ENCODE data around the gene CD2AP.
"Not testable (repeated sequence)": the region's sequence is repeated elsewhere in the genome, so short reads cannot be mapped to it uniquely, and the experiment has no call there.

CD2AP gene

GRCh38 chr6:47631797-47632196 lies 154.2 kb downstream of the CD2AP start:
- peak; percentile 16 for FAIRE-seq
- no peak for TF ChIP-seq SPI1 (IDR thresholded peaks at IDR 0.05; ENCODE audit: low read depth, low read length)
- TF ChIP-seq POLR2A (IDR thresholded peaks at IDR 0.05; ENCODE audit: low read depth, low read length) = no peak
- no peak for TF ChIP-seq TAF1 (IDR thresholded peaks at IDR 0.05; ENCODE audit: low read depth, low read length)
- TF ChIP-seq PAX5 (IDR thresholded peaks at IDR 0.05; ENCODE audit: insufficient read depth, low read length, severe bottlenecking) = no peak
- TF ChIP-seq POU2F2 (IDR thresholded peaks at IDR 0.05; ENCODE audit: low read depth, low read length) = no peak
- TF ChIP-seq POLR2AphosphoS5 (IDR thresholded peaks at IDR 0.05; ENCODE audit: low read depth, low read length) = no peak
- DNase-seq (ENCODE audit: insufficient read length, low spot score) = no peak

DNA sequence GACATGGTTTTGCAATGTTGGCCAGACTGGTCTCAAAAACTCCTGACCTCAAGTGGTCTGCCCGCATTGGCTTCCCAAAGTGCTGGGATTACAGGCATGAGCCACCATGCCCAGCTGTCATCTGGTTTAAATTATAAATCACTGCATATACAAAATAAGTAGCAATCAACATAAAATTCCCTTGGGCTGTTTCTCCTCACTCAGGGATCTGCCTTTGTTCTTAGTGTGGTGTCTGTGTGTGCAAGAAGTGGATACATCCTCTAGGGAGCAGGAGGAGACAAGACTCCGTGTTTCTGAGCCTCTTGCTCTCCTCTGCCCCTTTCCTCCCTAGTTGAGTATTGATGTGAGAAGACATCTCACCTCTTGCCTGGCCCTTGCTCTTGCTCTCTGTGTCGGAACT lies 155.6 kb downstream of the CD2AP start:
- FAIRE-seq = no peak
- TF ChIP-seq PAX5 (IDR thresholded peaks at IDR 0.05; ENCODE audit: insufficient read depth, low read length, severe bottlenecking) = no peak
- no peak for TF ChIP-seq POLR2AphosphoS5 (IDR thresholded peaks at IDR 0.05; ENCODE audit: low read depth, low read length)
- TF ChIP-seq SPI1 (IDR thresholded peaks at IDR 0.05; ENCODE audit: low read depth, low read length) = no peak
- no peak for TF ChIP-seq TAF1 (IDR thresholded peaks at IDR 0.05; ENCODE audit: low read depth, low read length)
- no peak for TF ChIP-seq POLR2A (IDR thresholded peaks at IDR 0.05; ENCODE audit: low read depth, low read length)
- no peak for TF ChIP-seq POU2F2 (IDR thresholded peaks at IDR 0.05; ENCODE audit: low read depth, low read length)
- DNase-seq (ENCODE audit: insufficient read length, low spot score) = no peak

DNA sequence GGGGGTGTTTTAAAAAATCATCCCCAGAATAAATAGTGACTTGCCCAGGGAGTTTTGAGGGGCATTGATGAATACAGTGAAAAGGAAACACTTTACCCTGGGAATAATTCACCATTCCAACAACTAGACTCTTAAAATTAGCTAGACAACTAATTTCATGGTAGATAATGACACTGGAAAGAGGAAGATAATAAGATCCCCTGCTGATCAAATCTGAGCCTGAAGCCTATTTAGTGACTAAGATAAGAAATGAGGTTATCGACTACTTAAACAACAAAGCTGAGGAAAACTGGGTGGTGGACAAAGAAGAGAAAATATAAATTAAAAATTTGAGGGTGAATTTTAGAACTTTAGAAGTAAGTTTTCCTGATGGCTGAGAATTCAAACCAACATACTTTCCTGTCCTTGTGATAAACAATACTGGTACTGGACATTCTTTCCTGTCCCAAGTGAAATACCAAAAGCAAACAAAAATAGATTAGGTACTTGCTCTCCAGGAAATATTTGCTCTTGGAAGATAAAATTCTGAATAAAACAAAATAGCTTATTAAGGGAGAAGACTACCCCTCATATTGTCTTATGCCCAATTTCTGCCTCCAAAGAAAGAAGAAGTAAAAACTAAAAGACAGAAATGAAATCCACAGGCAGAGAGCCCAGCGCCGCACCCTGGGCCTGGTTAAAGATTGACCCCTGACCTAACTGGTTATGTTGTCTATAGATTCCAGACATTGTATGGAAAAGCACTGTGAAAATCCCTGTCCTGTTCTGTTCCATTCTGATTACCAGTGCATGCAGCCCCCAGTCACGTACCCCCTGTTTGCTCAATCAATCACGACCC lies 156.8 kb downstream of the CD2AP start:
- FAIRE-seq (no peak), DNase-seq (ENCODE audit: insufficient read length, low spot score) (no peak)
- TF ChIP-seq POLR2A (IDR thresholded peaks at IDR 0.05; ENCODE audit: low read depth, low read length) (no peak), TAF1 (IDR thresholded peaks at IDR 0.05; ENCODE audit: low read depth, low read length) (no peak), POU2F2 (IDR thresholded peaks at IDR 0.05; ENCODE audit: low read depth, low read length) (no peak), SPI1 (IDR thresholded peaks at IDR 0.05; ENCODE audit: low read depth, low read length) (no peak), POLR2AphosphoS5 (IDR thresholded peaks at IDR 0.05; ENCODE audit: low read depth, low read length) (no peak), PAX5 (IDR thresholded peaks at IDR 0.05; ENCODE audit: insufficient read depth, low read length, severe bottlenecking) (no peak)

DNA sequence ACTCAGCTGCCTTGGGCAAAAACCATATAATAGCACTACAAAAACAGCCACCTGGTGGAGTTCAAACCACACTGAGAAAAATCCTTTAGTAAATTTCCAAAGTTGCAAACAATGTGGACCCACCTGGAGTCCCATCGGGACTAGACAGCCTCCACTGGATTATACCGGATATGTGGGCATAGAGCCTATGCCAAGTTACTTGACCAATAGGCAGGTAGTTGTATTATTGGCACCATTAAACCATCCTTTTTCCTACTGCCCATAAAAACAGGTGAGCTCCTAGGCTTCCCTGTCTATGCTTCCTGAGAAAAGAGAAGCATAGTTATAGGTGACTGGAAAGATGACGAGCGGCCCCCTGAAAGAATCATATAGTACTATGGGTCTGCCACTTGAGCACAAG lies 169.1 kb downstream of the CD2AP start:
- DNase-seq (ENCODE audit: insufficient read length, low spot score) (no peak), FAIRE-seq (no peak)
- TF ChIP-seq POU2F2 (IDR thresholded peaks at IDR 0.05; ENCODE audit: low read depth, low read length) (no peak), POLR2A (IDR thresholded peaks at IDR 0.05; ENCODE audit: low read depth, low read length) (no peak), PAX5 (IDR thresholded peaks at IDR 0.05; ENCODE audit: insufficient read depth, low read length, severe bottlenecking) (no peak), POLR2AphosphoS5 (IDR thresholded peaks at IDR 0.05; ENCODE audit: low read depth, low read length) (no peak), TAF1 (IDR thresholded peaks at IDR 0.05; ENCODE audit: low read depth, low read length) (no peak), SPI1 (IDR thresholded peaks at IDR 0.05; ENCODE audit: low read depth, low read length) (no peak)

DNA sequence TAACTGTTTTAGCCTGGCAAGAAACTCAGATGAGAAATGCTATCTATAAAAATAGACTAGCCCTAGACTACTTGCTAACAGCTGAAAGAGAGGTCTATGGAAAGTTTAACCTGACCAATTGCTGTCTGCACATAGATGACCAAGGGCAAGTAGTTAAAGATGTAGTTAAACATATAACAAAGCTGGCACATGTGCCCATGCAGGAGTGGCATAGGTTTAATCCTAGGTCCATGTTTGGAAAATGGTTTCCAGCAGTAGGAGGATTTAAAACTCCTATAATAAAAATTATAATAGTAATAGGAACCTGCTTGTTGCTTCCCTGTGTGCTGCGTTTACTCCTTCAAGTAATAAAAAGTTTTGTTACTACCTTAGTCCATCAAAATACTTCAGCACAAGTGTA lies 169.6 kb downstream of the CD2AP start:
- FAIRE-seq (no peak), DNase-seq (ENCODE audit: insufficient read length, low spot score) (no peak)
- no peak for TF ChIP-seq POU2F2 (IDR thresholded peaks at IDR 0.05; ENCODE audit: low read depth, low read length)
- no peak for TF ChIP-seq PAX5 (IDR thresholded peaks at IDR 0.05; ENCODE audit: insufficient read depth, low read length, severe bottlenecking)
- TF ChIP-seq SPI1 (IDR thresholded peaks at IDR 0.05; ENCODE audit: low read depth, low read length) = no peak
- TF ChIP-seq TAF1 (IDR thresholded peaks at IDR 0.05; ENCODE audit: low read depth, low read length) = no peak
- TF ChIP-seq POLR2AphosphoS5 (IDR thresholded peaks at IDR 0.05; ENCODE audit: low read depth, low read length) = no peak
- TF ChIP-seq POLR2A (IDR thresholded peaks at IDR 0.05; ENCODE audit: low read depth, low read length) = no peak

DNA sequence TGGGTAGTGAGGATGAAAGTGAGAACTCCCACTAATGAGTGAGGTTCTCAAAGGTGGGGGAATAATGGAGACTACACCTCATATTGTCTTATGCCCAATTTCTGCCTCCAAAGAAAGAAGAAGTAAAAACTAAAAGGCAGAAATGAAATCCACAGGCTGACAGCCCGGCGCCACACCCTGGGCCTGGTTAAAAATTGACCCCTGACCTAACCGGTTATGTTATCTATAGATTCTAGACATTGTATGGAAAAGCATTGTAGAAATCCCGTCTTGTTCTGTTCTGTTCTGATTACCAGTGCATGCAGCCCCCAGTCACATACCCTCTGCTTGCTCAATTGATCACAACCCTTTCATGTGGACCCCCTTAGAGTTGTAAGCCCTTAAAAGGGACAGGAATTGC lies 170.0 kb downstream of the CD2AP start:
- DNase-seq (ENCODE audit: insufficient read length, low spot score); FAIRE-seq: not testable (repeated sequence)

GRCh38 chr6:47648031-47648430 lies 170.4 kb downstream of the CD2AP start:
- TF ChIP-seq POLR2AphosphoS5 (IDR thresholded peaks at IDR 0.05; ENCODE audit: low read depth, low read length) (no peak), PAX5 (IDR thresholded peaks at IDR 0.05; ENCODE audit: insufficient read depth, low read length, severe bottlenecking) (no peak), POU2F2 (IDR thresholded peaks at IDR 0.05; ENCODE audit: low read depth, low read length) (no peak), SPI1 (IDR thresholded peaks at IDR 0.05; ENCODE audit: low read depth, low read length) (no peak), POLR2A (IDR thresholded peaks at IDR 0.05; ENCODE audit: low read depth, low read length) (no peak), TAF1 (IDR thresholded peaks at IDR 0.05; ENCODE audit: low read depth, low read length) (no peak)
- FAIRE-seq (no peak), DNase-seq (ENCODE audit: insufficient read length, low spot score) (no peak)

DNA sequence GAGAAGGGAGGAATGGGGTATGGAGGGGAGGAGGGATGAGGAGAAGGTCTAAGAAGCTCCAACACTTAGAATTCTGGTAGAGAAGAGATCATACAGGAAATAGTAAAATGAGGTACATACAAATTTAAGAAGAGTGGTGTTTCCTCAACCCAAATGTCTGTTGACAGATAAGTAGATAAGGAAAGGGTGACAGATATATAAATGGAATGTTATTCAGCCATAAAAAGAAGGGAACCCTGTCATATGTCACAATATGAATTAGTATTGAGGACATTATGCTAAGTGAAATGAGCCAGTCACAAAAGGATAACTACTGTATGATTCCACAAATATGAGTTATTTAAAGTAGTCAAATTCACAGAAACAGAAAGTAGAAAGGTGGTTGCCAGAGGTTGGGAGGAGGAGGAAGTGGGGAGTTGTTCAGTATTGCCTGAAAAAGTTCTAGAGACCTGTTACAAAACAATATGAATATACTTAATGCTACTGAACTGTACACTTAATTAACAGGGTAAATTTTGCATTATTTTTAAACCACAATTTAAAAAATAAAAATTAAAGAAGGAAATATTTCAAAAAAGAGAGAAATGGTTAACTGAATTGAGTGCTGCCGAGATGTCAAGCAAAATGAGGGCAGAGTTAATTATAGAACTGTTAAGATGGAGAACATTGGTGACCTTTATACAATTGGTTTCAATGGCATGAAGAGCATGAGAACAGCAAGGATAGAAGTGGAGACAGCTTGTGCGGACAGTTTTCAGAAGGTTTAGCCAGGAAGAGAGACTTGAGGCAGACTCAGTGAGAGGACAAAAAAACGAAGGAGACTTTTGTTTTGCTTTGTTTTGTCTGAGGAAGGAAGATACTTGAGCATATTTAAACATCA lies 173.2 kb downstream of the CD2AP start:
- no peak for FAIRE-seq
- DNase-seq (ENCODE audit: insufficient read length, low spot score) = no peak
- TF ChIP-seq PAX5 (IDR thresholded peaks at IDR 0.05; ENCODE audit: insufficient read depth, low read length, severe bottlenecking) = no peak
- TF ChIP-seq SPI1 (IDR thresholded peaks at IDR 0.05; ENCODE audit: low read depth, low read length) = peak; percentile 47

DNA sequence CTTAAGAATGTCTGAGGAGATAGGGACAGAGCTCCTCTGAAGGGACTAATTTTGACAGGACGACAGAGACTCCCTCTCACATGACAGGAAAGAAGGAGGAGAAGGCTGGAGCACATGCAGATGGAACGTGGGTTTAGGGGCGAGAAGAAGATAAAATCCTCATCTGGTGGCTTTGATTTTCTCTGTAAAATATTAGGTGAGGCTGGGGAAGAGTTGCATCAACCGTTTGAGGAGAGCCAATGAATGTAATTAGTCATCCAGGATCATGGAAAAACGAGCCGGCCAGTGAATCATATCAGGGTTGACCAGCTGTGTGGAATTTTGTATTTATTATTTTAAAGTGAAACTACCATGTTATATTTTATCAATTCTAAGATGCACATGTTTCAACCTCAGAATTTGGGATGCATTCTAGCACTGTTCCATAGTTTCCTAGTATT lies 173.9 kb downstream of the CD2AP start:
- DNase-seq (ENCODE audit: insufficient read length, low spot score) (no peak), FAIRE-seq (no peak)
- TF ChIP-seq POLR2AphosphoS5 (IDR thresholded peaks at IDR 0.05; ENCODE audit: low read depth, low read length) (no peak), POLR2A (IDR thresholded peaks at IDR 0.05; ENCODE audit: low read depth, low read length) (no peak), TAF1 (IDR thresholded peaks at IDR 0.05; ENCODE audit: low read depth, low read length) (no peak), POU2F2 (IDR thresholded peaks at IDR 0.05; ENCODE audit: low read depth, low read length) (no peak), SPI1 (IDR thresholded peaks at IDR 0.05; ENCODE audit: low read depth, low read length) (no peak), PAX5 (IDR thresholded peaks at IDR 0.05; ENCODE audit: insufficient read depth, low read length, severe bottlenecking) (no peak)

Measured in GM12891 (cell line).